NCI-H146 treated with DMSO at 0.1 percent for 48 hours (cell line): ENCODE results near the gene TAPBPL.
A peak's percentile ranks its signal among the peaks of the same experiment; 100 is the strongest.
"Not testable (repeated sequence)": the region's sequence is repeated elsewhere in the genome, so short reads cannot be mapped to it uniquely, and the experiment has no call there.

Experiments
- DNase-seq: peaks from one replicate; lab custom pipeline; 2025; ENCODE audit not compliant: unreplicated experiment; lab: John Stamatoyannopoulos, UW

Gene TAPBPL

GRCh38 chr12:6462234-6462995 is 10.6 kb downstream of the TAPBPL start:
- no peak for DNase-seq

- DNase-seq, result no peak
Observed at GRCh38 chr12:6463216-6463615, 11.4 kb downstream of the TAPBPL start.

GRCh38 chr12:6463858-6464257 is 12.0 kb downstream of the TAPBPL start:
- no peak for DNase-seq

- no peak for DNase-seq
Observed at GRCh38 chr12:6464531-6464930, 12.7 kb downstream of the TAPBPL start.

- peak; percentile 69 for DNase-seq
Observed at GRCh38 chr12:6465467-6466183, 13.8 kb downstream of the TAPBPL start.

- DNase-seq, result no peak
Observed at GRCh38 chr12:6466184-6466573, 14.3 kb downstream of the TAPBPL start.

- not testable (repeated sequence) for DNase-seq
Observed at GRCh38 chr12:6466751-6467150, 14.9 kb downstream of the TAPBPL start.

GRCh38 chr12:6467571-6468282 is 15.9 kb downstream of the TAPBPL start:
- DNase-seq, result not testable (repeated sequence)

GRCh38 chr12:6468283-6468575 is 16.4 kb downstream of the TAPBPL start:
- DNase-seq, result no peak

GRCh38 chr12:6469092-6469491 is 17.2 kb downstream of the TAPBPL start:
- no peak for DNase-seq

- no peak for DNase-seq
Observed at GRCh38 chr12:6469609-6470374, 17.9 kb downstream of the TAPBPL start.

- DNase-seq, result peak; percentile 99
Observed at GRCh38 chr12:6470375-6471163, 18.7 kb downstream of the TAPBPL start, which contains the start of gene VAMP1. VAMP1 (minus strand) TSS chr12:6470677; CDS start chr12:6470531, 146 bp downstream.

- DNase-seq, result no peak
Observed at GRCh38 chr12:6471989-6472360, 20.1 kb downstream of the TAPBPL start.

GRCh38 chr12:6472491-6472890 is 20.6 kb downstream of the TAPBPL start:
- no peak for DNase-seq

GRCh38 chr12:6475233-6475975 is 23.6 kb downstream of the TAPBPL start:
- not testable (repeated sequence) for DNase-seq

GRCh38 chr12:6476489-6476888 is 24.6 kb downstream of the TAPBPL start:
- no peak for DNase-seq

GRCh38 chr12:6477601-6478377 is 25.9 kb downstream of the TAPBPL start:
- DNase-seq, result not testable (repeated sequence)

GRCh38 chr12:6478416-6478815 is 26.6 kb downstream of the TAPBPL start:
- DNase-seq, result no peak

- no peak for DNase-seq
Observed at GRCh38 chr12:6488240-6488639, 36.4 kb downstream of the TAPBPL start.
